GM19328 (cell line): ENCODE results near the gene RNF8.
"Not testable (repeated sequence)": the region's sequence is repeated elsewhere in the genome, so short reads cannot be mapped to it uniquely, and the experiment has no call there.

Source experiments
- ATAC-seq: cut with Tn5 transposase; IDR thresholded peaks from one replicate; pipeline ENCODE4 v1.9.1; 2021; ENCODE audit warnings: mild to moderate bottlenecking, moderate library complexity; ENCODE audit not compliant: unreplicated experiment

RNF8 gene

GRCh38 chr6:37393381-37393929 lies 39.7 kb downstream of the RNF8 start:
- ATAC-seq: no peak

GRCh38 chr6:37396571-37397180 lies 42.9 kb downstream of the RNF8 start:
- ATAC-seq: no peak

GRCh38 chr6:37399131-37399530 lies 45.3 kb downstream of the RNF8 start:
- no peak for ATAC-seq

DNA sequence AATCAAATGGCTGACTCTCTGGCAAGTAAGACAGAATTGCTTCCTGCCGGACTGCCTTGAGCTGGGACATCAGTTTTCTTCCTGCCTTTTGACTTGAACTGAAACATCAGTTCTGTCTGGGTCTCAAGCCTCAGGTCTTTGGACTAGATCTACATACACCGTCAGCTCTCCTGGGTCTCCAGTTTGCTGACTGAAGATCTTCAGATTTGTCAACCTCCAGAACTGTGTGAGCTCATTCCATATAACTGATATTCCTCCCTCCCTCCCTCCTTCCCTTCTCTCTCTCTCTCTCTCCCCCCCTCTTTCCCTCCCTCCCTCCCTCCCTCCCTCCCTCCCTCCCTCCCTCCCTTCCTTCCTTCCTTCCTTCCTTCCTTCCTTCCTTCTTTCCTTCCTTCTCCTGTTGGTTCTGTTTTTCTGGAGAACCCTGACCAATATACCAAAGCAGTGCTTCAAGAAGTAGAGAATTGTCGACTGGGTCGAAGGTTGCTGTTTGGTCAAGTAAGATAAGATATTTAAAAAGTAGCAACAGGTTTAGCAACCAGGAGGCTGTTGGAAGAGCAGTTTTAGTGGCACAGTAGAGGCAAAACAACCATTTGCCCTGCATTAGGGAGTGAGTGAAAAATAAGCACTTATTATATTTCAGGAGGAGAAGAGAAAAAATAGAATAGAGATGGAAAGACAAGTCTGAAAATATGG lies 46.2 kb downstream of the RNF8 start:
- ATAC-seq: no peak

DNA sequence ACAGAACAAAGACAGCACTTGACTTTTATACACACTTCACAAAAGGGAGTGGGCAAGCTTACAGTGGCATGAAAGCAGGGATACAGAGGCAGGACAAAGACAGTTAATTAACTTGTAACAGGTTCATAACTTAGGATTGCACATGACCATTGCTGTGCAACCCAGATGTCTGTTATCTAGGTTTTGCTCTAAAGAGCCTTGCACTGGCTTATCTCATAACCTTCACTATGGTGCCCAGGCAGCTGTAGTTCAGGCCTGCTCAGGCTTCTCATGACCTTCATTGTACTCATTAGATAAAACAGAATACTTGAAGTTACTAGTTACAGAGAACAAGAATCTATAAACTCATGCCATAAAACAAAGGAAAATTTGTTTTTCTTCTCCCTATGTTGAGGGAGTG lies 47.9 kb downstream of the RNF8 start:
- ATAC-seq: not testable (repeated sequence)

GRCh38 chr6:37406726-37407341 lies 53.1 kb downstream of the RNF8 start:
- no peak for ATAC-seq

- ATAC-seq: no peak
Observed at GRCh38 chr6:37407948-37408347, 54.2 kb downstream of the RNF8 start.

GRCh38 chr6:37409501-37409900 lies 55.7 kb downstream of the RNF8 start:
- no peak for ATAC-seq

DNA sequence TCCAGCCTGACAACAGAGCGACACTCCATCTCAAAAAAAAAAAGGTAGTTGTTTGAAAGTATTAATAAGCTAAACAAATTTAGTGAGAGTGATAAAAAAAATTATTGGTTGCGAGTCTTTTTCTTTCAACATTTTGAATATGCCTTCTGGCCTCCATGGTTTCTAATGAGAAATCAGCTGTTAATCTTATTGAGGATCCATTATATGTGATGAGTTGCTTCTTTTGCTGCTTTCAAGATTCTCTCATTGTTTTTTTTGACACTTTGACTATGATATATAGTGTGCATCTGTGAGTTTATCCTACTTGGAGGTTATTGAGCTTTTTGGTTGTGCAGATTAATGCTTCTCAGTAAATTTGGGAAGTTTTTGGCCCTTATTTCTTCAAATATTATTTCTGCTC lies 63.6 kb downstream of the RNF8 start:
- ATAC-seq: no peak

- no peak for ATAC-seq
Observed at GRCh38 chr6:37418722-37419121, 64.9 kb downstream of the RNF8 start.

DNA sequence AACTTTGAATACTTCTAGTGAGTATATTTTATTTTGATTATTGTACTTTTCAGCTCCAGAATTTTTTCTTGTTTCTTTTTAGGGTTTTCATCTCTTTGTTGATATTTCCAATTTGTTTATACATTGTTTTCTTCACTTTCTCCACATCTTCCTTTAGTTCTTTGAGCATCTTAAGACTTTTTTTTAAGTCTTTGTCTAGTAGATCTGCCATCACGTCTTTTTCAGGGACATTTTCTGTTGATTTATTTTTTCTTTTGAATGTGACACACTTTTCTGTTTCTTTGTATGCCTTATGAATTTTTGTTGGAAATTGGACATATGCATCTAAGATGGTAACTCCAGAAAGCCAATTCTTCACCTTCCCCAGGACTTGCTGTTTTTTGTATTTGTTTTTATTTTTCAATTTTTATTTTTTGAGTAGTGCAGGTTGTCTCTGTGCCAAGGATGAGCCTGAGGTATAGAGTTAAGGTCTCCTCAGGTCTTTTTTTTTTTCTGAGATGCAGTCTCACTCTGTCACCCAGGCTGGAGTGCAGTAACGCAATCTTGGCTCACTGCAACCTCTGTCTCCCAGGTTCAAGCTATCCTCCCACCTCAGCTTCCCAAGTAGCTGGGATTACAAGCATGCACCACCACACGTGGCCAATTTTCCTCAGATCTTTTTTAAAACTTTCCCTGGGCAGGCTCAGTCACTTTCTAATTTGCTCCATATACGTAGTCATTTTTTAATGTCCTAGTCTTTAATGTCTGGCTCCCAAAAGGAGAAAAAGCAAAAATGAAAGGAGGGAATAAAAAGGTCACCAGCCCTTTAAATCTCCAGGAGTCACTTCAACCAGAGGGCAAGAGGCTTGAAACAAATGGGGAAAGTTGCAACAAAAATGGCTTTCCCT lies 72.5 kb downstream of the RNF8 start:
- no peak for ATAC-seq

- ATAC-seq: no peak
Observed at GRCh38 chr6:37426945-37427510, 73.2 kb downstream of the RNF8 start.

DNA sequence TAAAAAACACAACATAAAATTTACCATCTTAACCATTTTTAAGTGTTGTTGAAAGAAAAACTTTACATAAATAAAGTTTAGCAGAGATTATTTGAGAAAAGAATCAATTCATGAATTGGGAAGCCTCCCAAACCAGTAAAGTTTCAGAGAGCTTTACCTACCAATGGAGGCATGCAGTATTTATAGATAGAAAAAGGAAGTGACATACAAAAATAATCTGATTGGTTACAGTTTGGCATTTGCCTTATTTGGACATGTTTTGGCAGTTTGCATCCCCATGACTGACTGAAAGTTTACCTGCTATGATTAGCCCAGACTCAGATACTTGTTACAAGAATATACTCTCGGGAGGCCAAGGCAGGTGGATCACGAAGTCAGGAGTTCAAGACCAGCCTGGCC lies 75.6 kb downstream of the RNF8 start:
- no peak for ATAC-seq

DNA sequence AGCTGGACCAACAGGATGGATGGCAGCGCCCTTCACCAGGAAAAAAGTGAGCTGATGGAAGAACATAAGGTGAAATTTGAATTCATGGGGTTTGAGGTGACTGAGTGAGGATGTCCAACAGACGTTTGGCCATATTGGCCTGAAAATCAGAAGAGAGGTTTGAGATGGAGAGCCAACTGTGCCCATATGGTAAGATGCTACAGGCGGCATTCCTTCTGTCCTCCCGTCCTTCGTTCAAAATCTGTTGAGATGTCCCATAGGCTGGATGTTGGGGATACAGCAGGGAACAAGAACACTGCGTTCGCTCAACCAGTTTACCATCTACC lies 78.8 kb downstream of the RNF8 start:
- peak; percentile 7 for ATAC-seq

DNA sequence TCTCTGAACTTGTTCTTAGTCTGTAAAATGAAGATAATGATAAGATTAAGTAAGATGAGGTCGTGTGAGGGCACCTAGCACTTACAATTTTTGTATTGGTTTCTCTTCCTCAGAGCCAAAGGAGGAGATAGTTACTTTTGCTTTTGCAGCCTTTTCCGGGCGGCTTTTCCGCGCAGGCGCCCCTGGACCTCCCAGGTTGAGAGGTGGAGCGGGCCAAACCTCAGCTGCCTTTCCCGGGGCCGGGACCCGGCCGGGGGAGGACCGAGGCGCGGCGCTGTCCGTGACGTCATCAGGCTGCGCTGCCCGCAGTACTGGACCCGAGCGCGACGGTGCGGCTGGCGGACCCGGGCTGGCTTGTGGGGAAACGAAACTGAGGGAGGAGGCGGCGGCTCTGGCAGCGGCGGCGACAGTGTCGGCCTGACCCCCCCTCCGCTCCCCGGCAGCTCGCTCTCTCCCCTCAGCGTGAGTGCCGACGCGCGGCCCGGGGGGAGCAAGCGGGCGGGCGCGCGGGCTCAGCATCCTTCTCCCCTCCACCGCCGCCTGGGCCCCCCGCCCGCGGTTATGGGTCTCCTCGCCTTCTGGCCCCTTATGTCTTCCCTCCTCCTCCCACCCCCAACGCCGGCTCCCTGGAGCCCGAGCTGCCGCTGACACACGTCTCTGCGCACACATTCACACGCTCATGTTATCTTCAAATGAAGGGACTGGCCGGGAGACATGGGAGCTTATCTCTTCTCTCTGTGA lies 79.3 kb downstream of the RNF8 start, which contains the start of gene CMTR1:
TSS of gene CMTR1 (plus strand) at position 306 of the 741 bp plus-strand sequence. CDS start 2,409 bp downstream, outside the sequence.
- peak; percentile 88 for ATAC-seq

DNA sequence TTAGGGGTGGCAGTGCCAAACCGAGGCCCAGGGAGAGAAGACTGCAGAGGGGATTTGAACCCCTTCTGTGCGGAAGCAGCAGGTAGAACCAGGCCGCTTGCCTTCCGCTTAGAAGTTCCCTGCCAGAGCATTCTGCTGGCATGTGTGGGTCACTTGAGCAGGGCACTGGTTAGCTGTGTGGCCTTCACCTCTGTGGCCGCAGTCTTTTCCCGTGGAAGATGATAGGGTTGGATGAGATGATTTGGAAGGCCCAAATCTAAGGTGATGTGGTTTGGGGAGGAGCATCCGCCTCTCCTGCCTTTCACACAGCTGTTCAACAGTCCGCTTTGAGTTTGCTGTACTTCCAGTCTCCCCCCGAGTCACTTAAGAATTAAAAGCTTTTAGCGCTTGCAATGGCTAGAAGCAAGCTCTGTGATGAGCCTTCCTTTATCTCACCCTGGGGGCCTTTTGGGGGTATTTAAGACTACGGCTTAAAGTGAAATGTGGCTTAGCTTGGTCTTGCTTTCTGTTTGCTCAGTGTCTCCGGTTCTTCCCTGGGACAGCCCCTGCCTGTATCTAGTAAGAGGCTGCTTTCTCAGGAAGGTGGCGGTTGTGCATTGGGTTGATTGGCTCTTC lies 80.0 kb downstream of the RNF8 start:
- ATAC-seq: peak; percentile 7

DNA sequence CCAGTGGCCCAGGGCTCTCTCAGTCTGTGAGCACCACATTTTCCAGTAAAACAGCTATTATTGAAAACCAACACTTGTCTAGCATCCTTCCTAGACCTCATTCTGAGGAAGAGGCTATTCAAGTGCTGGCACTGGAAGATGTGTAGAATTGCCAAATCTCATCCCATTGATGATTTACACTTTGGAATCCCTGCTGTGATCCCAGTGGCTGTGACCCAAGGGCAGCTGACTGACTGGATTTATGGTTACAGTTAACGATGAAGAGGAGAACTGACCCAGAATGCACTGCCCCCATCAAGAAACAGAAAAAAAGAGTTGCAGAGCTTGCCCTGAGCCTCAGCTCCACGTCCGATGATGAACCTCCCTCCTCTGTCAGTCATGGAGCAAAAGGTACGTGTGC lies 81.6 kb downstream of the RNF8 start:
- ATAC-seq: no peak

GRCh38 chr6:37435816-37436215 lies 82.0 kb downstream of the RNF8 start:
- no peak for ATAC-seq

- no peak for ATAC-seq
Observed at GRCh38 chr6:37438930-37439329, 85.1 kb downstream of the RNF8 start.

DNA sequence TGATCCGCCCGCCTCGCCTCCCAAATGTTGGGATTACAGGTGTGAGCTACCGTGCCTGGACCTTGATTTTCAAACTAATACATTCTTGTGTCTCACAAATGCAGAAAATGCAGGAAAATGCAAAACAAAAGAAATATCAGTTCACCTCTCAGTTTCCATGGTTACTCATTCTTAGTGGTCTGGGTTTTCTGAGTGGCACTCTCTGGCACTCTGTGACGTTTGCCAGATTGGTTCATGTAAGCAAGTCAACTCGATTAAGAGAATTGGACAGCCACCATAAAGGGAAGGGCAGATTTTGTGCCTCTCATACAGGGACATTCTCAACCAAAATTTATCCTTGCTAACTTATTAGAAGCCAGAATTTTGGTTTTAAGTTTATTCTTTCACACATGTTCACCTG lies 87.9 kb downstream of the RNF8 start:
- ATAC-seq: no peak
